ENCODE measurements around the gene ASB11.

DNA sequence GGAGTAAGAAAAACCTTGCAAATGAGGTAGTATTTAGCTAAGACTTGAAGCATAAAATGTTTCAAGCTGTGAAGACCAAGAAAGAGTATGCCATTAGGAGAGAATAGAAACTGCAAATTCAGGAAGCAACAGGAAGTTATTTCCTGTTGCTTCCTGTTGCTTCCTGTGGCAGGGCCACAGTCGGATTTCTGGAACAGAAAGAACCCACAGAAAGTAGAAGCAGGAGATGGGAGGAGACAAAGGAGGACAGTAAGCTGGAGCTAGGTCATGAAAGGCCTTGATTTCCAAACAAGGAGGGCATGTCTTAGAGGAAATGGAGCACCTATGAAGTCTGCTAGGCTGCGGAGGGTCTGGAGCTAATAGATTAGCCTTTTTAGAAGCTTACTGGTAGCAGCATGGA is 17.2 kb downstream of the ASB11 start:
- TF ChIP-seq, protein P1, sequence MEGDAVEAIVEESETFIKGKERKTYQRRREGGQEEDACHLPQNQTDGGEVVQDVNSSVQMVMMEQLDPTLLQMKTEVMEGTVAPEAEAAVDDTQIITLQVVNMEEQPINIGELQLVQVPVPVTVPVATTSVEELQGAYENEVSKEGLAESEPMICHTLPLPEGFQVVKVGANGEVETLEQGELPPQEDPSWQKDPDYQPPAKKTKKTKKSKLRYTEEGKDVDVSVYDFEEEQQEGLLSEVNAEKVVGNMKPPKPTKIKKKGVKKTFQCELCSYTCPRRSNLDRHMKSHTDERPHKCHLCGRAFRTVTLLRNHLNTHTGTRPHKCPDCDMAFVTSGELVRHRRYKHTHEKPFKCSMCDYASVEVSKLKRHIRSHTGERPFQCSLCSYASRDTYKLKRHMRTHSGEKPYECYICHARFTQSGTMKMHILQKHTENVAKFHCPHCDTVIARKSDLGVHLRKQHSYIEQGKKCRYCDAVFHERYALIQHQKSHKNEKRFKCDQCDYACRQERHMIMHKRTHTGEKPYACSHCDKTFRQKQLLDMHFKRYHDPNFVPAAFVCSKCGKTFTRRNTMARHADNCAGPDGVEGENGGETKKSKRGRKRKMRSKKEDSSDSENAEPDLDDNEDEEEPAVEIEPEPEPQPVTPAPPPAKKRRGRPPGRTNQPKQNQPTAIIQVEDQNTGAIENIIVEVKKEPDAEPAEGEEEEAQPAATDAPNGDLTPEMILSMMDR (IDR thresholded peaks at IDR 0.05) = no peak
- TF ChIP-seq POLR2A (IDR thresholded peaks at IDR 0.05) = no peak
